HepG2 (cell line): Measurements from ENCODE around the gene ZNF324B. TPM values are rescaled to one million over a fixed set of nuclear protein-coding genes. Genes with fewer than 3 reads are reported as not detected.

ENCODE experiments used
- polyA plus RNA-seq, 8 experiments: library from polyadenylated mRNA; depleted of rRNA in 3 of 8; stranded (reverse) in 7 of 8; unstranded in 1 of 8; fragments of >200 nt; fragmentation: Illumina TruSeq in 4 of 8; extraction: Trizol in 4 of 8; gene quantifications; 2 replicates each; pipeline versions ENCODE4 v1.2.1 to v1.2.3, GENCODE V29; 2011 to 2016; ENCODE audit warnings: low read depth in 4 of 8, missing spikeins in 1 of 8, mixed read lengths in 1 of 8; ENCODE audit not compliant: insufficient read depth in 1 of 8
- small RNA-seq, 3 experiments: library from RNA; depleted of rRNA; stranded (forward); fragments of <200 nt; gene quantifications; one replicate each; pipeline ENCODE3, GENCODE V24; 2012; ENCODE audit warnings: low read depth in 2 of 3, low replicate concordance in 1 of 3; ENCODE audit not compliant: insufficient read length in 3 of 3, insufficient read depth in 2 of 3
- total RNA-seq, 5 experiments: library from RNA; depleted of rRNA; stranded (reverse); fragments of >200 nt; fragmentation: Illumina TruSeq; extraction: Trizol; gene quantifications; 2 replicates each; pipeline ENCODE4 v1.2.3, GENCODE V29; 2016; ENCODE audit warnings: low read depth in 1 of 5

The ZNF324B gene
- total and polyA plus RNA-seq, 2 of the 13 experiments (the other 11 are each of a cell fraction or from before 2014, with no cell fraction given): 0.53 to 3.0 TPM

Small RNA genes within 50 kb of the gene (small RNA-seq; reads per million reads assigned to genes)
- gene RN7SL693P (0 reads per million in 3 experiments), gene RNU6-1337P (0 reads per million in 3 experiments)

Other genes starting within 250 kb of the ZNF324B start
- gene ZNF544, start 222.7 kb upstream of the ZNF324B start, total RNA-seq (2016; rRNA removed; fragmentation: Illumina TruSeq; extraction: Trizol): 15.6 and 17.0 TPM in 2 replicates
- 13.1 and 14.7 TPM in 2 replicates for gene ZNF544, start 222.7 kb upstream of the ZNF324B start, polyA plus RNA-seq (2011; rRNA removed)
- 3.3 and 3.7 TPM in 2 replicates for gene ZNF8, start 172.7 kb upstream of the ZNF324B start, total RNA-seq (2016; rRNA removed; fragmentation: Illumina TruSeq; extraction: Trizol)
- 3.0 and 3.1 TPM in 2 replicates for gene ZNF8, start 172.7 kb upstream of the ZNF324B start, polyA plus RNA-seq (2011; rRNA removed)
- 38.7 and 39.5 TPM in 2 replicates for gene ERVK3-1, start 146.2 kb upstream of the ZNF324B start, total RNA-seq (2016; rRNA removed; fragmentation: Illumina TruSeq; extraction: Trizol)
- 28.5 and 31.5 TPM in 2 replicates for gene ERVK3-1, start 146.2 kb upstream of the ZNF324B start, polyA plus RNA-seq (2011; rRNA removed)
- gene ZSCAN22, start 124.6 kb upstream of the ZNF324B start, total RNA-seq (2016; rRNA removed; fragmentation: Illumina TruSeq; extraction: Trizol): 2.5 and 3.1 TPM in 2 replicates
- gene ZSCAN22, start 124.6 kb upstream of the ZNF324B start, polyA plus RNA-seq (2011; rRNA removed): 3.5 and 3.6 TPM in 2 replicates
- gene A1BG, start 98.1 kb upstream of the ZNF324B start, total RNA-seq (2016; rRNA removed; fragmentation: Illumina TruSeq; extraction: Trizol): 15.1 and 41.4 TPM in 2 replicates
- 14.7 and 49.8 TPM in 2 replicates for gene A1BG, start 98.1 kb upstream of the ZNF324B start, polyA plus RNA-seq (2011; rRNA removed)
- 1.1 and 1.9 TPM in 2 replicates for gene ZNF497, start 88.9 kb upstream of the ZNF324B start, total RNA-seq (2016; rRNA removed; fragmentation: Illumina TruSeq; extraction: Trizol)
- gene ZNF497, start 88.9 kb upstream of the ZNF324B start, polyA plus RNA-seq (2011; rRNA removed): 1.5 and 1.8 TPM in 2 replicates
- 0.73 and 1.3 TPM in 2 replicates for gene ZNF837, start 70.6 kb upstream of the ZNF324B start, total RNA-seq (2016; rRNA removed; fragmentation: Illumina TruSeq; extraction: Trizol)
- 0.29 and 0.69 TPM in 2 replicates for gene ZNF837, start 70.6 kb upstream of the ZNF324B start, polyA plus RNA-seq (2011; rRNA removed)
- 1,544 and 1,715 TPM in 2 replicates for gene RPS5, start 64.4 kb upstream of the ZNF324B start, total RNA-seq (2016; rRNA removed; fragmentation: Illumina TruSeq; extraction: Trizol)
- 4,145 and 4,408 TPM in 2 replicates for gene RPS5, start 64.4 kb upstream of the ZNF324B start, polyA plus RNA-seq (2011; rRNA removed)
- not detected in 2 replicates for gene RNF225, start 56.0 kb upstream of the ZNF324B start, total RNA-seq (2016; rRNA removed; fragmentation: Illumina TruSeq; extraction: Trizol)
- gene RNF225, start 56.0 kb upstream of the ZNF324B start, polyA plus RNA-seq (2011; rRNA removed): not detected in 2 replicates
- 6.8 and 7.0 TPM in 2 replicates for gene ZNF584, start 43.0 kb upstream of the ZNF324B start, total RNA-seq (2016; rRNA removed; fragmentation: Illumina TruSeq; extraction: Trizol)
- 2.4 and 3.3 TPM in 2 replicates for gene ZNF584, start 43.0 kb upstream of the ZNF324B start, polyA plus RNA-seq (2011; rRNA removed)
- gene ZNF132, start 11.5 kb upstream of the ZNF324B start, total RNA-seq (2016; rRNA removed; fragmentation: Illumina TruSeq; extraction: Trizol): not detected in 2 replicates
- gene ZNF132, start 11.5 kb upstream of the ZNF324B start, polyA plus RNA-seq (2011; rRNA removed): not detected in 2 replicates
- 4.0 and 4.7 TPM in 2 replicates for gene ZNF324, start 15.5 kb downstream of the ZNF324B start, total RNA-seq (2016; rRNA removed; fragmentation: Illumina TruSeq; extraction: Trizol)
- 1.1 and 1.6 TPM in 2 replicates for gene ZNF324, start 15.5 kb downstream of the ZNF324B start, polyA plus RNA-seq (2011; rRNA removed)
- 2.5 and 3.6 TPM in 2 replicates for gene ZNF446, start 24.7 kb downstream of the ZNF324B start, total RNA-seq (2016; rRNA removed; fragmentation: Illumina TruSeq; extraction: Trizol)
- 3.0 and 3.8 TPM in 2 replicates for gene ZNF446, start 24.7 kb downstream of the ZNF324B start, polyA plus RNA-seq (2011; rRNA removed)
- gene SLC27A5, start 60.4 kb downstream of the ZNF324B start, total RNA-seq (2016; rRNA removed; fragmentation: Illumina TruSeq; extraction: Trizol): 40.2 and 41.2 TPM in 2 replicates
- 30.3 and 36.5 TPM in 2 replicates for gene SLC27A5, start 60.4 kb downstream of the ZNF324B start, polyA plus RNA-seq (2011; rRNA removed)
- 2.0 and 3.7 TPM in 2 replicates for gene ZBTB45, start 68.2 kb downstream of the ZNF324B start, total RNA-seq (2016; rRNA removed; fragmentation: Illumina TruSeq; extraction: Trizol)
- gene ZBTB45, start 68.2 kb downstream of the ZNF324B start, polyA plus RNA-seq (2011; rRNA removed): 3.0 and 3.2 TPM in 2 replicates
- gene TRIM28, start 92.4 kb downstream of the ZNF324B start, total RNA-seq (2016; rRNA removed; fragmentation: Illumina TruSeq; extraction: Trizol): 302 and 361 TPM in 2 replicates
- 439 and 461 TPM in 2 replicates for gene TRIM28, start 92.4 kb downstream of the ZNF324B start, polyA plus RNA-seq (2011; rRNA removed)
- 55.0 and 70.9 TPM in 2 replicates for gene CHMP2A, start 103.5 kb downstream of the ZNF324B start, total RNA-seq (2016; rRNA removed; fragmentation: Illumina TruSeq; extraction: Trizol)
- gene CHMP2A, start 103.5 kb downstream of the ZNF324B start, polyA plus RNA-seq (2011; rRNA removed): 49.7 and 51.4 TPM in 2 replicates
- gene UBE2M, start 107.0 kb downstream of the ZNF324B start, total RNA-seq (2016; rRNA removed; fragmentation: Illumina TruSeq; extraction: Trizol): 29.5 and 36.2 TPM in 2 replicates
- 50.3 and 55.5 TPM in 2 replicates for gene UBE2M, start 107.0 kb downstream of the ZNF324B start, polyA plus RNA-seq (2011; rRNA removed)
- gene MZF1, start 121.7 kb downstream of the ZNF324B start, total RNA-seq (2016; rRNA removed; fragmentation: Illumina TruSeq; extraction: Trizol): 1.3 and 3.1 TPM in 2 replicates
- gene MZF1, start 121.7 kb downstream of the ZNF324B start, polyA plus RNA-seq (2011; rRNA removed): 8.1 and 10.0 TPM in 2 replicates